Activated T-cell treated with anti-CD3 and anti-CD28 coated beads for 48 hours (primary cell): Measurements from ENCODE around the gene LILRB4.
"Not testable (repeated sequence)": the region's sequence is repeated elsewhere in the genome, so short reads cannot be mapped to it uniquely, and the experiment has no call there.

Experiments used
- DNase-seq: peaks from one replicate; pipeline ENCODE4 v3.0.0-alpha.2; 2020; ENCODE audit warnings: low read depth

The LILRB4 gene

GRCh38 chr19:54662730-54663129, at the start of gene LILRB4:
LILRB4 (plus strand) TSS chr19:54662985; CDS start chr19:54663034, 49 bp downstream.
- no peak for DNase-seq

GRCh38 chr19:54614726-54615125, 48.1 kb upstream of the LILRB4 start:
- no peak for DNase-seq

GRCh38 chr19:54616057-54616456, 46.7 kb upstream of the LILRB4 start:
- DNase-seq = no peak

GRCh38 chr19:54616821-54617560, 45.8 kb upstream of the LILRB4 start:
- DNase-seq = no peak

GRCh38 chr19:54620464-54620863, 42.3 kb upstream of the LILRB4 start:
- DNase-seq = no peak

- DNase-seq = no peak
Observed at GRCh38 chr19:54622431-54622830, 40.4 kb upstream of the LILRB4 start.

- DNase-seq = not testable (repeated sequence)
Observed at GRCh38 chr19:54624234-54624633, 38.6 kb upstream of the LILRB4 start.

GRCh38 chr19:54624934-54625730, 37.7 kb upstream of the LILRB4 start:
- DNase-seq = not testable (repeated sequence)

GRCh38 chr19:54626757-54627156, 36.0 kb upstream of the LILRB4 start:
- no peak for DNase-seq

- DNase-seq = not testable (repeated sequence)
Observed at GRCh38 chr19:54627912-54628311, 34.9 kb upstream of the LILRB4 start.

- DNase-seq = not testable (repeated sequence)
Observed at GRCh38 chr19:54630262-54630661, 32.5 kb upstream of the LILRB4 start, which contains the start of gene LILRB1. LILRB1 (plus strand) TSS chr19:54630484; CDS start chr19:54631074, 590 bp downstream.

- DNase-seq = no peak
Observed at GRCh38 chr19:54630782-54631181, 32.0 kb upstream of the LILRB4 start.

GRCh38 chr19:54631489-54632337, 31.1 kb upstream of the LILRB4 start:
- DNase-seq = not testable (repeated sequence)

GRCh38 chr19:54632517-54632916, 30.3 kb upstream of the LILRB4 start:
- not testable (repeated sequence) for DNase-seq

GRCh38 chr19:54633401-54633800, 29.4 kb upstream of the LILRB4 start:
- DNase-seq = no peak

- DNase-seq = not testable (repeated sequence)
Observed at GRCh38 chr19:54636081-54636480, 26.7 kb upstream of the LILRB4 start.

GRCh38 chr19:54638683-54639082, 24.1 kb upstream of the LILRB4 start:
- no peak for DNase-seq

- DNase-seq = not testable (repeated sequence)
Observed at GRCh38 chr19:54642953-54643352, 19.8 kb upstream of the LILRB4 start.

- DNase-seq = not testable (repeated sequence)
Observed at GRCh38 chr19:54643583-54643982, 19.2 kb upstream of the LILRB4 start.

- no peak for DNase-seq
Observed at GRCh38 chr19:54644056-54644455, 18.7 kb upstream of the LILRB4 start.

- DNase-seq = no peak
Observed at GRCh38 chr19:54646331-54646841, 16.4 kb upstream of the LILRB4 start.

GRCh38 chr19:54648129-54648528, 14.7 kb upstream of the LILRB4 start:
- DNase-seq = no peak
